ENCODE data around the gene DTYMK.

GRCh38 chr2:241701149-241701398, 14.5 kb upstream of the DTYMK start:
- no peak for TF ChIP-seq POLR2AphosphoS5 (IDR thresholded peaks at IDR 0.05)
- TF ChIP-seq EP300 (IDR thresholded peaks at IDR 0.05) = no peak

Measured in gastroesophageal sphincter (tissue), 2 donors.